Stimulated activated CD8-positive, alpha-beta memory T cell treated with anti-CD3 and anti-CD28 coated beads, Interleukin-12 subunit alpha, Interleukin-12 subunit beta, amount 100 ng/mL, for 1 hour (primary cell): ENCODE measurements around the gene CROCC2.

Experiments used
- DNase-seq: peaks from one replicate; pipeline ENCODE4 v3.0.0-alpha.2; 2020; ENCODE audit warnings: low read depth

The CROCC2 gene

GRCh38 chr2:241038374-241039180 lies 132.4 kb downstream of the CROCC2 start:
- DNase-seq: no peak

GRCh38 chr2:241039416-241039815 lies 133.3 kb downstream of the CROCC2 start:
- DNase-seq: no peak

GRCh38 chr2:241040081-241040803 lies 134.1 kb downstream of the CROCC2 start:
- no peak for DNase-seq

DNA sequence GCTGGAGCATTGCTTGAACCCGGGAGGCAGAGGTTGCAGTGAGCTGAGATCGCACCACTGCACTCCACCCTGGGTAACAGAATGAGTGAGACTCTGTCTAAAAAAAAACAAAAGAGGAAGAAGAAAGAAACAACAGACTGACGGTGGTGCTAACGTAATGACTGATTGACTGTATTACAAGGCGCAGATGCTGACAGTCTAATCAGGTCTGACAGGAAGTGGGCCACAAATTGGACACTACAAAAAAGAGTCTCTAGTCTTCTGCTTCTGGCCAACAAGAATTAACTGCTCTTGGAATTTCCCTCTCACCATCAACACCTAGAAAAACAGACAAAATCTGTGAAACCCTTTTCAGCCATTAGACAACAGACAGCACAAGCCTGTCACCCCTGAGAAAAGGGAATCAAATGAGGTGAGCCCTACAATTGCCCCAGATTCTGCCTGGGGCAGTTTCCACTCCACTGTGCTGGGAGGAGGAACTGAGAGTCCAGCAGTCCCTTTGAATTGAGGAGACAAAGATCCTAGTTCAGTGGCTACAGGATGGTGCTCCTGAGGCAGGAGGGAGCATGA lies 135.5 kb downstream of the CROCC2 start:
- no peak for DNase-seq
